Body of pancreas (tissue), 4 donors: Measurements from ENCODE around the gene KLK10. TPM values are rescaled to one million over a fixed set of nuclear protein-coding genes. Genes with fewer than 3 reads are reported as not detected.

Experiments used
- ATAC-seq: fragments of 150-250 bp; one replicate; pipeline ENCODE4 v1.9.1; 2016
- DNase-seq, 4 donors: peaks; one replicate each; pipeline ENCODE4 v3.0.0-alpha.2; 2019
- H3K27ac ChIP-seq, 4 donors: fragments of 200-600 bp; sonication (generic); 1 replicate in 3 of 4; 2 replicates in 1 of 4; pipeline versions ENCODE4 v1.5.1 to v1.6.1; 2016 to 2019; ENCODE audit warnings: mild to moderate bottlenecking in 1 of 4, mixed read lengths in 1 of 4, moderate library complexity in 1 of 4
- H3K27me3 ChIP-seq, 2 donors: fragments of 200-600 bp; sonication (generic); one replicate each; pipeline ENCODE4 v1.6.0; 2016; ENCODE audit warnings: mild to moderate bottlenecking in 1 of 2
- H3K36me3 ChIP-seq, 2 donors: fragments of 200-600 bp; sonication (generic); replicated peaks in 1 of 2; 2 replicates each; pipeline ENCODE4 v1.5.1; 2016; ENCODE audit warnings: low read depth in 2 of 2; ENCODE audit not compliant: insufficient read depth in 1 of 2
- H3K4me1 ChIP-seq: fragments of 200-600 bp; sonication (generic); one replicate; pipeline ENCODE4 v1.6.0; 2016
- H3K4me3 ChIP-seq, 2 donors: fragments of 200-600 bp; sonication (generic); 1 replicate in 1 of 2; 2 replicates in 1 of 2; pipeline ENCODE4 v1.5.1; 2016 to 2019
- H3K9me3 ChIP-seq, 3 donors: fragments of 200-600 bp; sonication (generic); 1 replicate in 2 of 3; 2 replicates in 1 of 3; pipeline ENCODE4 v1.5.1; 2016
- CTCF ChIP-seq, 7 experiments: fragments of 450-650 bp in 4 of 7; fragments of 200-600 bp in 3 of 7; sonication (generic) in 3 of 7; IDR thresholded peaks; one replicate each; pipeline ENCODE4 v1.5.1; 2016 to 2019; ENCODE audit warnings: antibody characterized with exemption in 7 of 7
- POLR2A ChIP-seq, 3 donors: fragments of 450-650 bp; IDR thresholded peaks; one replicate each; pipeline ENCODE4 v1.6.1; 2016; ENCODE audit warnings: antibody characterized with exemption in 3 of 3, mild to moderate bottlenecking in 2 of 3
- WGBS, 2 donors: methylation state at CpG; one replicate each; pipeline ENCODE4 v1.1.5; 2017; 5-methylcytosine and 5-hydroxymethylcytosine counted together
- intact Hi-C: fragments of 100-400 bp; cut with DNase I; formaldehyde crosslinking; loops from one replicate; pipeline ENCODE4 v1.15.1; 2023
- total RNA-seq, 2 donors: library from RNA; depleted of rRNA; stranded (reverse); fragments of >200 nt; gene quantifications; one replicate each; pipeline ENCODE4 v1.1.0, GENCODE V29; 2016

Gene KLK10
- total RNA-seq, 2 donors from 2014 or later, result not detected

DNA sequence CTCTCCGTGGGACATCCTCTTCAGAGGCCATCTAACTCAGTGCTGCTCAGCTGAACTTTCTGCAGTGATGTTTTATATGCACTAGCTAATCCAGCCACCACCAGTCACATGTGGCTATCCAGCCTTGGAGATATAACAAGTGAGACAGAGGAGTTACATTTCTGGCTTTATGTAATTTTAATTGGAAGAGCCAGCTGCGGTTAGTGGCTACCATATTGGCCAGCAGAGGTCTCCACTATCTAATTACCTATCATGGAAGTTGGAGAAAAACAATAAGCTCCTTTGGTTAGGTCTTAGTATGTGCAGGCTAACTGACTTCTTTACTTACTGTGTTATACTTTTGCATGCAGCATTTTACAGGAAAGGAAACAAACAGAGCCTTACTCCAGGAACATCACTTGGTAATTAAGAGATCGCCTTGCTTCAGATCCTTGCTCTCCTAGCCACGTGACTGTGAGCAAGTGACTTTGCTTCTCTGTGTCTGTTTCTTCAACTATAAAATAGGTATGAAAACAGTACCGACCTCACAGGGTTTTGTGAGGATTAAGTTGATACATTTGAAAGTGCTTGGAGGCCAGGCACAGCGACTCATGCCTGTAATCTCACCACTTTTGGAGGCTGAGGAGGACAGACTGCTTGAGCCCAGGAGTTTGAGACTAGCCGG, 1.6 kb upstream of the KLK10 start:
- TF ChIP-seq POLR2A (IDR thresholded peaks at IDR 0.05), result no peak
- peak; percentile 42 to 82 (median 71) for TF ChIP-seq CTCF (IDR thresholded peaks at IDR 0.05)
- H3K4me1 ChIP-seq, result peaks cover 55% of the 10 kb centered on the region
- H3K4me3 ChIP-seq, result no peak overlapping the region
- peak overlapping the region in 1 of 4 donors; percentile 19 for H3K27ac ChIP-seq
- ATAC-seq (peak; percentile 57), DNase-seq (peak; percentile 41 to 66 (median 60))
- 24 to 39% methylated on average over 7 of the region's 7 CpGs for WGBS, 2 donors
- no peaks in the 10 kb centered on the region for H3K36me3 ChIP-seq
- peaks cover 0 to 5% of the 10 kb centered on the region in 2 donors for H3K27me3 ChIP-seq
- intact Hi-C loops, result loop anchor here (5.0 kb wide), 1 partner anchor 76 kb away; no protein-coding TSS in a partner anchor
- H3K9me3 ChIP-seq, result no peaks in the 10 kb centered on the region

DNA sequence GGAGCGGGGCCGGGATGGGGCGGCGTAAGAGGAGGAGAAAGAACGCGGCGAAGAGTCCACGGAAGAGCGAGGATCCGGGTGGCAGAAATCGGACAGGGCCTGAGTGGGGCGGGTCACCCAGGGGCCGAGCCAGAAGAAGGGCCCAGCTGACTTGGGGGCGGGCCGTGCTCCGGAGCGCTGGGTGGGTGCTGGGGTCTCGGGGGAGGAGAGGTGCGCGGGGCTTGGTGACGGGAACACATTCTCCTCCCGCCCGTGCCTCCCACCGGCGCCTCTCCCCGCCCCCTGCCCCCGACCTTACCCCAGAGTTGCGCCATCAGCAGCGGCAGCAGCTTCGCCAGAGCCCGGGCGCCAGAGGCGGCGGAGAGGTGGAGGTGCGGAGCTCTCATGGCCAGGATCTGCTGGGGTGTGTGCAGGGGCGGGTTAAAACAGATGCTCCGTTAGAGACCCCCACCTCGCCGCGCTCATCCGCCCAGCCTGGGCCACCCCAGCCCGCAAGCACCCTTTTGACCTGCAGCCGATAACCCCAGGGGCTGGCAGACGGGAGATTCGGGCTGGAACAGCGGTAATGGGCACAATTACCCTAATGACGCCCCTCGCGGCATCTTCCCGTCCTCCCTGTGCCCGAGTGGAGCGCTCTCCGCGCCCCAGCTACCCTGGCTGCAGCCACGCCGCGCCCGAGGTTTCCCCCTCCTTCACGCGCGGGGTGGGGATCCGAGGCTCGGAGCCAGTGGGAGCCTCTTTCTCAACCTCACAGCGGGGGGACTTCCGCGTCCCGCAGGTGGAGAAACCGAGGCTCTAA, 565 bp downstream of the KLK10 start:
- H3K27me3 ChIP-seq, result peaks cover 0 to 8% of the 10 kb centered on the region in 2 donors
- H3K36me3 ChIP-seq, result no peaks in the 10 kb centered on the region
- no peak overlapping the region for H3K27ac ChIP-seq
- H3K4me1 ChIP-seq, result peaks cover 38% of the 10 kb centered on the region
- no peaks in the 10 kb centered on the region for H3K9me3 ChIP-seq
- TF ChIP-seq POLR2A (IDR thresholded peaks at IDR 0.05) (no peak), CTCF (IDR thresholded peaks at IDR 0.05) (no peak)
- peak in 1 of 4 donors; percentile 24 for DNase-seq
- 9 to 11% methylated on average over 17 to 56 of the region's 68 CpGs for WGBS, 2 donors
- no peak overlapping the region for H3K4me3 ChIP-seq
- ATAC-seq, result no peak
- intact Hi-C loops, result no loop called here

DNA sequence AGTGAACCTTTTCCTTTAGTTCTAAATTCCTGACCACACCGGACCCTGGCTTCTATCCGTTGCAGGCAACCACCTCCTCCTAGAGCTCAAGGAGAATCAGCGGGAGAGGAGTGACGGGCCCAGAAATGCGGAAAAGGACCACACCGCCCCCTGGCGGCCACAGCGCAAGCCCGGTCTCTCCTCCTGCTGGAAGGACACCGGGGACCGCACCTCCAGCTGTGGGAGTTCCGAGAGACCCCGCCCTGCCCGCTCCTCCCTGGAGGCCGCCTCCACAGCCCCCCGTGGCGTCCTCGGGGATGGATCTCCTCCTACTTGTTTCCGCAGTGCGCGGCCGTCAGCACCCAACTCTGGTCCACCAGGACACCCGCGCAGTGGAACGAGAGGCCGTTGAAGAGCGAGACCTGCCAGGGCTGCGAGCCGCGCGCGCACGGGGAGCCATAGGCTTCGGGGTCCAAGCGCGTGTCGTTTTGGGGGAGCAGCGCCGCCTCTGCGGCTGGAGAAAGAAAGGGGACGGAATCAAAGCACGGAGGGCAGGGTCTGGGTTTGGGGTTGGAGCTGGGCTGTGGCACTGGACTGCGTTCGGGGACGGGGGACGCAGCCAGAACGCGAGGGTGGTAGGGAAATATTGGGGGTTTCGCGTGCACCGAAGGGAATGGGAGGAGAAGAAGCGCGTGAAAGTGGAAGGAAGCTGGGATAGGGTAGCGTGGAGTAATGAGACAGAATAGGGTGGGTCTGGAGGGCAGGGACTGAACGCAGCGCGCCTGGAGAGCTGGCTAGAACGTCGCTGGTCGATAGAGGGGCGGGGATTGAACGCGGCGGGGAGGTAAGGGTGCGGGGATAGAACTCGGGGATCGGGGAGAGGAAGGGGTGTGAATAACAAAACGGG, 2.5 kb downstream of the KLK10 start:
- H3K36me3 ChIP-seq, result no peaks in the 10 kb centered on the region
- H3K4me1 ChIP-seq, result peaks cover 33% of the 10 kb centered on the region
- peaks cover 0 to 8% of the 10 kb centered on the region in 2 donors for H3K27me3 ChIP-seq
- DNase-seq, result peak; percentile 65 to 81 (median 74)
- 1 to 2% methylated on average over 42 to 66 of the region's 68 CpGs for WGBS, 2 donors
- H3K9me3 ChIP-seq, result no peaks in the 10 kb centered on the region
- intact Hi-C loops, result no loop called here
- H3K27ac ChIP-seq, result no peak overlapping the region
- H3K4me3 ChIP-seq, result no peak overlapping the region
- peak; percentile 68 for ATAC-seq
- peak; percentile 65 to 81 (median 72) for TF ChIP-seq CTCF (IDR thresholded peaks at IDR 0.05)
- no peak for TF ChIP-seq POLR2A (IDR thresholded peaks at IDR 0.05)

- intact Hi-C loops, result no loop called here
- Histone ChIP-seq H3K36me3 (no peaks in the 10 kb centered on the region), H3K27ac (no peak overlapping the region), H3K9me3 (no peaks in the 10 kb centered on the region), H3K4me3 (no peak overlapping the region), H3K27me3 (peaks cover 0 to 8% of the 10 kb centered on the region in 2 donors), H3K4me1 (peaks cover 25% of the 10 kb centered on the region)
- ATAC-seq (no peak), DNase-seq (no peak)
- WGBS, 2 donors, result 80 to 83% methylated on average over 10 to 19 of the region's 19 CpGs
- TF ChIP-seq CTCF (IDR thresholded peaks at IDR 0.05) (no peak), POLR2A (IDR thresholded peaks at IDR 0.05) (no peak)
Measured at GRCh38 chr19:51015691-51016267, 3.7 kb downstream of the KLK10 start.
